ENCODE data around the gene CFI.

CFI gene

DNA sequence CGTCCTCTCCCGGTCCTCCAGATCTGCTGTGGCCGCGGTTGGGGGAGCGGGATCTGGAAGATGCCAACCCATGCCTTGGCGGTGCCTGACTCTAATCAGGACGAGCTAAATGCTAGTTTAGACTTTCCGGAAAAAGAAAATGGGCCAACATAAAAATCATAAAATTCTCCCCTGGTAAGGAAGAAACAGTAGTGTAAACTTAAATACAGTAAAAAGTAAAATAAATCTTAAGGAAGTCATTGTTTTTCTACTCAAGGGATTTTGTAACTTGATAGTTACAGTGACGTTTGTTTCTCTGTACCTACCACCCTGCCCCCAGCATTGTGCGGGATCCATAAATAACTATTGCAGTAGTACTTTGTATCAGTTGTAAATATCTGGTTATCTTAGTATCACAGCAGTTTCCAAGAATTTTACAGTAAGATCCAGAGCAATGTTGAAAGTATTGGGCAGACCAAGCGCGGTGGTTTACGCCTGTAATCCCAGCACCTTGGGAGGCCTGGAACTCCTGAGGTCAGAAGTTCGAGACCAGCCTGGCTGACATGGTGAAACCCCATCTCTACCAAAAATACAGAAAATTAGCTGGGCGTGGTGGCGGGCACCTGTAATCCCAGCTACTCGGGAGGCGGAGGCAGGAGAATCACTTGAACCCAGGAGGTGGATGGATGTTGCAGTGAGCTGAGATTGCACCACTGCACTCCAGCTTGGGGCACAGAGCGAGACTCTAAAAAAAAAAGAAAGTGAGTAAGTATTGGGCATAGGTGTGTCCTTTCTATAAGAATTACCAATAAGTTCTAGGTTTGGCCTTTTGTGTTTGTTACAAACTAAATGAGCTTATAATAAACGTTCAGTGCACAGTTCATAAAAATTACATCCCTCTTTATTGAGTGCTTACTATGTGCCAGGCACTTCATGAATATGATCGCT lies 70.9 kb downstream of the CFI start:
- no peak for DNase-seq (ENCODE audit: low read depth in 3 of 3)

DNA sequence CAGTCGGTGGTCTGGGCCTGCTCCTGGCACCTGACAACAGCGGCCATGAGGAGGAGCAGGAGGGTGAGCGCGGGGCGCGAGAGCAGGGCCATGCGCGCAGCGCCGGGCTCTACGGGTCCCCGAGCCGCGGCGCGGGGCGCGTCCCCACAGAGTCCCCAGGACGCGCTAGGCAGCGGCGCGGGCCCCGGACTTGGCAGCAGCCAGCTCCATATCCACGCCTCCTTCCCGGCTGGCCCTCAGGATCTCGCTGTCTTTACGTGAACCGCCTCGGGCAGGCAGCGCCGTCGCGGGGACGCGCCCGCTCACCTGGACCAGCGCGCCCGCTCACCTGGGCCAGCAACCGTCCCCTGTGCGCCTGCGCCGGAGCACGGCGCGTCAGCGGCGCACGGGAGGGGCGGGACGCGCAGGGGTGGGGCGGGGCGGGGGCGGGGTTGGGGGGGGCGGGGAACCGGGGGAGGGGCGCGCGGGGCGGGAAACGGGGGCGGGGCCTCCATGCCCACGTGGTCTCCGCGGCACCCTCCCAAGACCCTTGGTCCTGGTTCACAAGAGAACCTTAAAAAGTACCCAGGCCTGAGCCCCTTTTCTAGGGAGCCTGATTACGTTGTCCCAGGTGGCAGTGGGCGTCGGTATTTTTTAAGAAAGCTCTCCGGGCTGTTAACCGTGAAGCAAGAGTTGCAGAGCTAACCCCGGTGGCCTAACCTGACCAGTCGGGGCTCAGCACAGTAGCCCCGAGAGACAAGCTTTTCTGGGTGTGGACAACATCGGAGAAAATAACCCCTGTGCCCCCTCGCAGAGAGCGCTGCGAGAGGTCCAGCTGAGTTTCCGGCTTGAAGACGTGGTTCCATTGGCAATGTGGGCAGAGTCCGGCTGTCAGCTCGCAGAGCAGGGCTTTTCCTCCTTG lies 71.8 kb downstream of the CFI start, which contains the start of gene PLA2G12A:
Gene PLA2G12A (minus strand): TSS at position 353 of the 901 bp plus-strand sequence. CDS start 261 bp downstream, at position 92.
- DNase-seq (ENCODE audit: low read depth in 3 of 3): peak; percentile 37 to 64 (median 54)

DNA sequence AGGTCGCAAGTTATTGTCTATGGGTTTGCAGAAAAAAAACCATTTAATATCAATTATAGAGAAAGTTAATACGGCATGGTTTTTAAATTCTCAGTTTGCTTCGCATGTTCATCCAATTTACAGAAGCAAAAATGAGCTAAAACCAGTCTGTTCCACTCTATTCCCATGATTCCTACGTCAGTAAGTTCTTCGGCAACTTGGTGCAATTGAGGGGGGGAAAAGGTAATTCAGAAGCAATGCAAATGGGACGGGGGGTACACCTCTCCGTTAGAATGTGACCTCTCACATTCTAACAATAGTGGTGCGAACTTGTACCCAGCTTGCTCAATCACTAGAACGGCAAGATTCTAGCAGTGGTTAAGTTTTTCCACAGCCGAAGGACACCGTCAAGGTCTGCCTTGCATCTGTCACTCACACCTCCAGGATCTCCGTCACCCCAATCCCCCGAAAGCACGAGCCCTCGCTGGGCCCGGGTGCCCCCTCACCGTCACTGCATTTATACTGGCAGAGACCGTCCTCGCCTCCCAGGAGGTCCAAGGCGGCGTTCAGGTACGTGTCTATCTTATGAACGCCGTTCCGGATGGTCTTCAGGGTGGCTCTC lies 72.6 kb downstream of the CFI start:
- DNase-seq (ENCODE audit: low read depth in 3 of 3): peak in 2 of 3 experiments; percentile 0 to 3

DNA sequence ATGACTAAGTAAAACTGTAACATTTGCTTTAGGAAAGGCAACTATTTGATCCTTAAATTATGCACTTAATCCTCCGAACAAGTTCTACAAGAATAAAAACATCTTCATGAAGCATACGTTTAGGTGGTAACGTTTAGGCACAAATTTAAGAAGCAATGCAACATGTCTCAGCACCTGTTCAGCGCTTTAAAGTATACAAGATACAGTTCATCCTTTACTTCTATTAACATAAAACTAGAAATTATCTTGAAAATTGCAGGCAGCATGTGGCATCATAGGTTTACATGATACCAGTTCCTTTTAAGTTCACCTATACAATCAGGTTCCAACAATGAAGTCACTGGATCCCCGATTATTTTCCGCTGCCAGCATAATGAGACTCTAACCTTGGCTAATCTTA lies 73.4 kb downstream of the CFI start:
- DNase-seq (ENCODE audit: low read depth in 3 of 3): no peak

DNA sequence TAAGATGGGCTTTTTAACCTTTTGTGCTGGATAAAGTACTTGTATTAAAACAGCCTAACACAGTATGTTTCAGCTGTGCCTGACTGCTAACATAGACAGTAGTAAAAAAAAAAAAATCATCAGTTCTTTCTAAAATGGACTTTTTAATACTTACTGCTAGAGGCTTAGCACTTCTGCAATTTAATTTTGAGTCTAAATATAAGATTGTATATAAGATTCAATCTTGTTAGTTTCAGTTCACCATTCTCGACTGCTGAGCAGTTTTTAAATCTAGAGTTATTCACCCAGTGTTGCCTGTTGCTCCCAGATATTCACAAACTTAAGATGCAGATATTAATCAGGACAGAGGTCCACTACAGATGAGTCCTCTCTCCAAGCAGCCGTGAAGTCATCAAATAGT lies 78.7 kb downstream of the CFI start:
- DNase-seq (ENCODE audit: low read depth in 3 of 3): no peak

DNA sequence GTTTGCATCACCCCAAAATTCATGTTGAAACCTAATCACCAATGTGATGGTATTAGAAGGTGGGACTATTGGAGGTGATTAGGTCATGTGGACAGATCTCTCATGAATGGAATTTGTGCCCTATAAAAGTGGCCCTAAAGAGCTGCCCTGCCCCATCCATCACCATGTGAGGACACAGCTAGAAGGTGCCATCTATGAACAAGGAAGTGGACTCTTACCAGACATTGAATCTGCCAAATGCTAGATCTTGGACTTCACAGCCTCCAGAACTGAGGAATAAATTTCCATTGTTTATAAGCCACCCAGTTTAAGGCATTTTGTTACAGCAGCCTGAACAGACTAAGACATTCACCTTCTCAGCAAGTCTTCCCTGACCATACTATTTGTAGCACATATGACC lies 79.4 kb downstream of the CFI start:
- no peak for DNase-seq (ENCODE audit: low read depth in 3 of 3)

DNA sequence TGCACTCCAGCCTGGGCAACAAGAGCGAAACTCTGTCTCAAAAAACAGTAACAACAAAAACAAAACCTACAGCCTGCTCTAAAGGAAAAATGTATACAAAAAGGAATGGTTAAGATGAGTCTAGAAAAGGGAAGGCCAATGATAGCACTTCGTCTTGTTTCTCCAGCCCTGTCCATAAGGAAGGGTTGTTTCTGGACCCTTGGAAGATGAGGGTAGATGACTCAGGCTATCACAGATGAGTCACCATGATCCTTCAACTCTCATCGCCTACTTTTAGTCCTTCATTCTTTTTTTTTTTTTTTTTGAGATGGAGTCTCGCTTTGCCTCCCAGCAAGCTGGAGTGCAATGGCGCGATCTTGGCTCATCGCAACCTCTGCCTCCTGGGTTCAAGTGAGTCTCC lies 80.8 kb downstream of the CFI start:
- DNase-seq (ENCODE audit: low read depth in 3 of 3): no peak

DNA sequence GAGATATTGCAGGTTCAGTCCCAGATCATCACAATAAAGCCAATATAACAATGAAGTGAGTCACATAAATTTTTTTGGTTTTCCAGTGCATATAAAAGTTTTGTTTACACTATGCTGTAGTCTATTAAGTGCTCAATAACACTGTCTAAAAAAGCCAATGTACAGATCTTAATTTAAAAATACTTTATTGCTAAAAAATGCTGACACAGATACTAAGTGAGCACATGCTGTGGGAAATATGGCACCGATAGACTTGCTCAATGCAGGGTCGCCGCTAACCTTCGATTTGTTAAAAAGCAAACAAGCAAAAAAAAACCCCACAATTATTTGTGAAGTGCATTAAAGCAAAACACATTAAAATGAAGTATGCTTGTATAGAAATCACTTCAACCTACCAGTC lies 82.2 kb downstream of the CFI start:
- no peak for DNase-seq (ENCODE audit: low read depth in 3 of 3)

DNA sequence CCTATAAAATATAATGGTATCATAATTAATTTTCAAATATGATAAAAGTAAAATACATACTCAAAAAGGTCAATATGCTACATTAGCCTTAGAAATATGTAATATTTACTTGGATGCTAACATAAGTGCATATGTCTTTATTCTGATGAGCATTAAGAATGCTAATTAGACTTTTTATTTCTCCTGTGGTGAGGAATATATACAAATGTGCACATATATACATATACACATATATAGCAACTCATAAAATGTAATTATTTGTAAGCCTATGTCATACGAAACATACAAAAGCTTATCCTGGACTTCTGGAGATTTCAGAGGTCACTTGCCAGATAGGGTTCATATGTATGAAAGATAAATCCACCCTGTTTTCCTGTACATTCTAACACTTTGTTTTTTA lies 83.0 kb downstream of the CFI start:
- DNase-seq (ENCODE audit: low read depth in 3 of 3): no peak

DNA sequence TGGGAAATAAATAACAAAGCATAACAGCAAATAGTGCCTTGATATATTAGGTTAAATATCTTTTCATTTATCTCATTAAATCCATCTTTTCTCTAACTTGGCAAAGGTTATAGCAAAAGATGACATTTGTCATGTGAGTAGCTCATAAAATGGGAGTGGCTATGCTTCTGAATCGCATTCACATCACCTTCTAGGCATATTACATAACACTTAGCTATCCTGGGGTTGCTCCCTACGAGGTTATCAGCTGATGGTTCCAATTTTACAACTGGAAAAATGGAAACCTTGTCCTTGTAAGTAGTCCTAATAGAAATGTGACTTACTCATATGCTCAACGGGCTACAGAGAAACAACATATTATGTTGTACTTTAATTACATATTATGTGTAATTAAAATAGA lies 88.3 kb downstream of the CFI start:
- no peak for DNase-seq (ENCODE audit: low read depth in 3 of 3)

DNA sequence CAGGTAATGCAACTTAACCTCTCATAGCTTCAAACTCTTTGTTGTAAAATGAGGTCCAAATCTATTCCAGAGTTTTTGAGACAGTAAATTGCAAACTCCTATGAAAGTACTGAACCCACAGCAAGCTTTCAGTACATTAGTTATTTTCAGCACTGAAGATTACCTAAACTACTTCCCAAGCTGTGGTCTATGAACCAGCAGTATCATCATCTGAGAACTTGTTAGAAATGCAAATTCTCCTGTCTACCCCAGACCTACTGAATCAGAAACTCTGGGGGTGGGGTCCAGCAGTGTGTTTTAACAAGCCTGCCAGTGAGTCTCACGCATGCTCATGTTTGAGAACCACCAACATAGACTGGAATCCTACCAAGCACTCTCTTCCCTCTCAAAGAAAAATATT lies 92.8 kb downstream of the CFI start:
- no peak for DNase-seq (ENCODE audit: low read depth in 3 of 3)

DNA sequence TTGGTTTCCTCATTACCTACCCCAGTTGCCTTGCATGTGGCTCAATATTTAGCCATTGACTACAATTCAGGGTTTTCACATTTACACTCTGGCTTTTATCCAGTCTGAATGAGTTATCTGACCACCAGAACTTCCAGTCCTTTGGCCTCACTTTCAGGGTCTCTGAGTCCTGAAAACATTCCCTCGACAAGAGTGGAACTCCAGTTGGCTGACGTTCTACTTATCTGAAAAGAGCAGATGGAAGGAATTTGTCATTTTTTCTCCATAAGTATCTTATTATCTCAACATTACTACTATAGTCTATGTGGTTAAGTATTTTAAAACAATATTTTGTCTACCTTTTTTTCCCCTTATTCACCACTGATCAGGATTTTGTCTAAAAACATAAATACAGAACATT lies 93.4 kb downstream of the CFI start:
- DNase-seq (ENCODE audit: low read depth in 3 of 3): no peak

DNA sequence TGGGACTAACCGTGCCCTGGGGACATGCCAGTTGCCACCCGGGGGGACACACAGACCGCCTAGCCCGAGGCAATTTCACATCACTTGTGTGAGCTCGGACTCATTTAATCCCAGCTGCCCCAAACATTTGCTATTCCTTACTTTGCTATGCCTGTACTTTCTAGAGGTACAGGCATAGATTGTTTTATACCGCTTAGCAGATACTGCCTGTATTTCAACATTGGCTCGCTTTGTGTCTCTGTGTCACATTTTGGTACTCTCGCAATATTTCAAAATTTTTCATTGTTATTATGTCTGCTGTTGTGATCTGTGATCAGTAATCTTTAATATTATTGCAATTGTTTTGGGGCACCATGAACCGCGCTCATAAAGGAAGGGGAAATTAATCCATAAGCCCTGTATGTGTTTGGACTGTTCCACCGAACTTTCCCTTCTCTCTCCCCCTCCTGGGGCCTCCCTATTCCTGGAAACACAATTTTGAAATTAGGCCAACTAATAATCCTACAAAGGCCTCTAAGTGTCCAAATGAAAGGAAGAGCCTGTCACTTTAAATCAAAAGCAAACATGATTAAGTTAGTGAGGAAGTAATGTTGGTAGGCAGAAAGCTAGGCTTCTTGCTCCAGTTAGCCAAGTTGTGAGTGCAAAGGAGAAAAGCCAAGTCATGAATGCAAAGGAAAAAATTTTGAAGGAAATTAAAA lies 98.0 kb downstream of the CFI start:
- no peak for DNase-seq (ENCODE audit: low read depth in 3 of 3)

DNA sequence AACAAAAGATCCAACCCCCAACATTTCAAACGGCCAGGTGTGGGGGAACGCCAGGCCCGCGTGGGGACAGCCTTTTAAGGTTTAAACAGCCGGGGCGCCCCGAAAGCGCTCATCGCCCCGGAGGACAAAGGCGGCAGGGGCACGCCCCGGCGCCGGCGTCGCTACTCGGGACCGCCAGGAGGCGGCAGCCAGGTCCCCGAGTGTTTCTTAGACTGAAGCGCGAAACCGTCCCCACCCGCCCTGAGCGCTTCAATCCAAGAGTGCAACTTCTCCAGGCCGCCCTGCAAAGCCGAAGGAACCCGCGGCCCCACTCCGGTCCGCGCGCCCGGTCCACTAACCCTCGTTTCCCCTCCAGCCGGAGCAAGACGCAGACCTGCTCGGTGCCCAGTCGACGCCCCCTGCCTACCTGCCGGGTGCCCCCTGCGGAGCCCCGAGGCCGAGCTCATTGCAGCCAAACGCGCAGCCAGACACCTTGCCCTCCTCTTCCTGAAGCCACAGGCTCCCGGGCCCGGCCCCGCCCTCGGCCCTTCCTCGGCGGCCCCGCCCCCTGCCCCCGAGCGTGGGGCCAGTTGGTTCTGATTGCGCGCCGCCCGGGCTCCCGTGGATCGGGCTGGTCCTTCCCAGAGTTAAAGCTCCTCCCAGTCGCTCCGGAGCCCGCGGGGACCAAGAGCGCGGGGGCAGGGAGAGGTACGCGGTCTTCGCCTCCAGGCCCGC lies 98.7 kb downstream of the CFI start, which contains the start of gene CASP6:
Gene CASP6 (minus strand): TSS at position 496 of the 714 bp plus-strand sequence. CDS start 50 bp downstream, at position 446.
- DNase-seq (ENCODE audit: low read depth in 3 of 3): peak; percentile 37 to 67 (median 44)

DNA sequence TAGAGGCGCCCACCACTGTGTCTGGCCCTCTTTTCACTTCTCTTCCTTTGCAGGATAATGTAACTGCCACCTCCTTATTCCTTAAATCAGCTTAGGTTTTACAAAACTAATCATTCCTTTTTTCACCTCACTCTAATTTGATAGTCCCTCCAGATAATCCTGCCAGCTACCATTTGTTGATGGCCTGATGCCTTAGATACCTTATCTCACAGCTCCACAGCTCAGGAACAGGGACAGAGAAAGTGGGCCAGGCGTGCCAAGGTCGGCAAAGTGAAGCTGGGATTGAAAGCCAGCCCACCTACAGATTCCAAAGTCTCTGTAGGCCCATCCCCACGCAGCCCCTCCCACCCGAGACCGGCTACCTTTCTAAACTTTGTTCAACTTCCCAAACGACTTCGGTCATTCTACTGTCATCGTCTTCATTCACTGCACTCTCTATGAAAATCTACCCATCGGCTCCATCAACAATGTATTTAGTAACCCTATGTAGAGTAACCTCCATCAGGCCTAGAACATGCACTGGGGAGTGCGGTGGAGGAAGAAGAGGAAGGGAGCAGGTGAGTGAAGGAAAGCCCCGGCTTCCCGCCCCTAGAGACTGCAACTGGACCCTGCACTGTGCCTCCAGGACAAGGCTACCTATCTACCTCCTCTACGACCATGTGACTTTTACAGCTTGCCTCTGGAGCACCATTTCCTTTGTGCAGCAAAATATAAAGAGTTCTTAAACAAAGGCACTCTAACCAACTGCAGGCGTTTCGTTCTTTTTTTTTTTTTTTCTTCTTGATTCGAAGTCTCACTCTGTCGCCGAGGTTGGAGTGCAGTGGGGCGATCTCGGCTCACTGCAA lies 100.0 kb downstream of the CFI start:
- DNase-seq (ENCODE audit: low read depth in 3 of 3): no peak

DNA sequence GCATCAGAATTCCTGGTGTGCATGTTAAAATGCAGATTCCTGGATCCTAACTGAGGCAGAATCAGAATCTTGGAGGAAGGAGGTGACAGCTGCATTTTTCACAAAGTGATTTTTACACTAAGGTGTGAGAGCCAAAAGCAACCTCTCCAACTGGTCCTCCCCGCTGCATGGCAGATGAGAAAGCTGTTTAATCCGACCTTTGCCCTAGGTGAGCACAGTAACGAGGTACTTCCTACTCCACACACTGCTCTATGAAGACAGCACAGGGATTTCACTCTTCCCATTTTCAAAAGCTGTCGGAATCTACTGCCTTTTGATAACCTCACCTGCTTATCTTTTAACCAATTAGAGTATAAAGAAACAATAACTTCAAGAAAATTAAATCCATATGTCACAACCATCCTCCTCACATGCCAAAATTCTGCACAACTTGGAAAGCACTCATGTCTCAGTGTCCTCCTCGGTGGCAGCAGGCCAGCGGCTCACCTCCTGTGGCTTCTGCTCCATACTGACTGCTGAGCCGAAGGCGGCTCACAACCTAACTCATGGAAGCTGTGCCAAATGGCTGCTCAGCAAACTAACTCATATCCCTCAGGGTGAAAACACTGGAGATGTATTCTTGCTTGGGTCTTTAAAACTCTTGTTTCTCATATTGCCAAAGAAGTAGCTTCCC lies 102.1 kb downstream of the CFI start:
- DNase-seq (ENCODE audit: low read depth in 3 of 3): no peak

DNA sequence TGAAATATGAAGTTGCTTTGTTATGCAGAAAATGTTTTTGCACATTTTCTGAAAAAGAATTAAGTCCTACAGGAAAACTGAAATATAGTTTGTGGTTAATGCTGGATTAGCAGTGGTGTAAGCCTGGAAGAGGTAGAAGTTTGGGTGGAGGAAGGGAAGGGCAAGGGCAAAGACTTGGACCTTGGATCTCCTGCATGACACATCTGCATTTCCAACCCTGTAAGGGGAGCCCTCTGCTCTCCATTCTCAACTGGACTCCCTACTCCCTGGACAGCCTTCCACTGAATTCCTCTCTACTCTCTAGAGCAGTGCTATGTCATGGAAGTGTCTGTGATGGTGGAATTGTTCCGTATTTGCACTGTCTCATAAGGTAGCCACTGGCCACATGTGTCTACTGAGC lies 103.1 kb downstream of the CFI start:
- DNase-seq (ENCODE audit: low read depth in 3 of 3): no peak

DNA sequence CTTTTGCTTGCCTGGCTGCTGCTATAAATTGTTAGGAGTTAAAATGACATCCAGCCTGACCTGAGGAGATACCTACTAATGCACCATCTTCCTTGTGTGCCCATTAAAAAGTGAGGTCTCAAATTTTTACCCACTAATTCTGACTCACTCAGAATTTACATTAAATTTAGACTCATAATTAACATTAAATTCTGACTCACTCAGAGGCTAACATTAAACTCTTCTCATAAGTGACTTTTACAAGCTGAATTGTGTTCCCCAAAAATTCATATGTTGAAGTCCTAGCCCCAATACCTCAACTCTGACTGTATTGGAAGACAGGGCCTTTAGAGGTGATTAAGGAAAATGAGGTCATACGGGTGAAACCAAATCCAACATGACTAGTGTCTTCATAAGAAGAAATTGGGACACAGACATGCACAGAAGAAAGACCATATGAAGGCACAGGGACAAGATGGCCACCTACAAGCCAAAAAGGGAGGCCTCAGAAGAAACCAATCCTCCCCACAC lies 110.3 kb downstream of the CFI start:
- no peak for DNase-seq (ENCODE audit: low read depth in 3 of 3)

Measured in stimulated activated CD4-positive, alpha-beta T cell treated with anti-CD3 and anti-CD28 coated beads, TNF-alpha, amount 100 ng/mL, for 24 hours (primary cell).